Breast epithelium (tissue), 3 donors: ENCODE data around the gene COPZ2.
"Not testable (repeated sequence)": the region's sequence is repeated elsewhere in the genome, so short reads cannot be mapped to it uniquely, and the experiment has no call there.

Experiments used
- POLR2A ChIP-seq: fragments of 450-650 bp; IDR thresholded peaks from one replicate; pipeline ENCODE4 v1.6.1; 2016; ENCODE audit warnings: antibody characterized with exemption, mild to moderate bottlenecking, moderate library complexity
- POLR2AphosphoS5 ChIP-seq, 3 donors: sonication (generic); formaldehyde crosslinking; IDR thresholded peaks; one replicate each; pipeline ENCODE4 v1.6.1; 2017; ENCODE audit warnings: antibody characterized with exemption in 3 of 3
- TF ChIP-seq, protein P1 (sequence below), 3 donors: fragments of 450-650 bp; IDR thresholded peaks; one replicate each; pipeline ENCODE4 v1.5.1; 2016 to 2017; ENCODE audit warnings: antibody characterized with exemption in 3 of 3, mild to moderate bottlenecking in 3 of 3, moderate library complexity in 3 of 3

GRCh38 chr17:48001657-48002056 is 35.9 kb downstream of the COPZ2 start:
- TF ChIP-seq, protein P1, sequence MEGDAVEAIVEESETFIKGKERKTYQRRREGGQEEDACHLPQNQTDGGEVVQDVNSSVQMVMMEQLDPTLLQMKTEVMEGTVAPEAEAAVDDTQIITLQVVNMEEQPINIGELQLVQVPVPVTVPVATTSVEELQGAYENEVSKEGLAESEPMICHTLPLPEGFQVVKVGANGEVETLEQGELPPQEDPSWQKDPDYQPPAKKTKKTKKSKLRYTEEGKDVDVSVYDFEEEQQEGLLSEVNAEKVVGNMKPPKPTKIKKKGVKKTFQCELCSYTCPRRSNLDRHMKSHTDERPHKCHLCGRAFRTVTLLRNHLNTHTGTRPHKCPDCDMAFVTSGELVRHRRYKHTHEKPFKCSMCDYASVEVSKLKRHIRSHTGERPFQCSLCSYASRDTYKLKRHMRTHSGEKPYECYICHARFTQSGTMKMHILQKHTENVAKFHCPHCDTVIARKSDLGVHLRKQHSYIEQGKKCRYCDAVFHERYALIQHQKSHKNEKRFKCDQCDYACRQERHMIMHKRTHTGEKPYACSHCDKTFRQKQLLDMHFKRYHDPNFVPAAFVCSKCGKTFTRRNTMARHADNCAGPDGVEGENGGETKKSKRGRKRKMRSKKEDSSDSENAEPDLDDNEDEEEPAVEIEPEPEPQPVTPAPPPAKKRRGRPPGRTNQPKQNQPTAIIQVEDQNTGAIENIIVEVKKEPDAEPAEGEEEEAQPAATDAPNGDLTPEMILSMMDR (IDR thresholded peaks at IDR 0.05), result not testable (repeated sequence)
- not testable (repeated sequence) for TF ChIP-seq POLR2A; POLR2AphosphoS5 (IDR thresholded peaks at IDR 0.05)
